ENCODE results near the gene STX5. TPM values are rescaled to one million over a fixed set of nuclear protein-coding genes. Genes with fewer than 3 reads are reported as not detected.
"Not testable (repeated sequence)": the region's sequence is repeated elsewhere in the genome, so short reads cannot be mapped to it uniquely, and the experiment has no call there.

STX5 gene
- total RNA-seq, 2 experiments from 2014 or later = 30.6 to 41.0 TPM

GRCh38 chr11:62771144-62772021, 60.5 kb downstream of the STX5 start, which contains the start of gene TAF6L:
TAF6L (plus strand) TSS chr11:62771396; CDS start chr11:62775784, 4,388 bp downstream.
- intact Hi-C loops (cut with micrococcal nuclease; ENCODE audit: unreplicated experiment) = loop anchor here (1.0 to 5.0 kb wide), 2 partner anchors 44 to 99 kb away; partner anchors contain the start of genes HNRNPUL2, LBHD1 and UQCC3
- Histone ChIP-seq H3K79me2 (ENCODE audit: insufficient read depth, low read depth, low read length) (peaks cover 24% of the 10 kb centered on the region; the same call in 1 of the 2 replicates), H3K9me2 (ENCODE audit: insufficient read depth, low read length) (no peaks in the 10 kb centered on the region), H3K4me3 (ENCODE audit: low read depth, low read length, poor library complexity, severe bottlenecking) (peak within 1 kb of the TSS; percentile 77), H3K9me3 (ENCODE audit: low read length) (no peaks in the 10 kb centered on the region), H4K20me1 (ENCODE audit: insufficient read depth, low read length) (no peaks in the 10 kb centered on the region), H3K4me2 (ENCODE audit: low read length) (peak within 1 kb of the TSS; percentile 76), H3K36me3 (ENCODE audit: insufficient read depth, low read length) (peaks cover 19% of the 10 kb centered on the region; the same call in 1 of the 2 replicates), H3K4me1 (ENCODE audit: insufficient read depth, low read length, poor library complexity, severe bottlenecking) (peaks cover 32% of the 10 kb centered on the region), H2AFZ (ENCODE audit: low read length) (peak within 1 kb of the TSS; percentile 61), H3K27ac (ENCODE audit: low read depth, low read length, poor library complexity, severe bottlenecking) (peak within 1 kb of the TSS; percentile 71)
- POLR2A ChIA-PET = interaction anchor here (0.6 to 4.2 kb wide), 13 partner anchors 10 to 150 kb away, joined by 3 to 16 read pairs (median 5); partner anchors contain the start of genes B3GAT3, C11orf98, CSKMT and HNRNPUL2
- CTCF ChIA-PET (ENCODE audit: unreplicated experiment) = no interaction called here
- DNase-seq (ENCODE audit: low spot score) = peak; percentile 94
- TSS peak; percentile 67 for BruUV-seq (replicated peaks)
- no peak for TF ChIP-seq CTCF (conservative IDR thresholded peaks at IDR 0.05; ENCODE audit: low read length)
- TF ChIP-seq EZH2phosphoT487 (IDR thresholded peaks at IDR 0.05; ENCODE audit: borderline replicate concordance, low read depth, low read length) = no peak

- peak; percentile 46 for DNase-seq (ENCODE audit: low spot score)
- peak overlapping the region; percentile 61; the same call in 1 of the 2 replicates for H2AFZ ChIP-seq (ENCODE audit: low read length)
- H3K4me2 ChIP-seq (ENCODE audit: low read length) = peak overlapping the region; percentile 76
- peaks cover 18% of the 10 kb centered on the region; the same call in 1 of the 2 replicates for H3K36me3 ChIP-seq (ENCODE audit: insufficient read depth, low read length)
- intact Hi-C loops (cut with micrococcal nuclease; ENCODE audit: unreplicated experiment) = loop anchor here (1.0 to 5.0 kb wide), 2 partner anchors 43 to 98 kb away; partner anchors contain the start of genes HNRNPUL2, LBHD1 and UQCC3
- TSS peak; percentile 91 for BruUV-seq (replicated peaks)
- peak overlapping the region; percentile 71 for H3K27ac ChIP-seq (ENCODE audit: low read depth, low read length, poor library complexity, severe bottlenecking)
- H3K4me1 ChIP-seq (ENCODE audit: insufficient read depth, low read length, poor library complexity, severe bottlenecking) = peaks cover 32% of the 10 kb centered on the region
- TF ChIP-seq CTCF (conservative IDR thresholded peaks at IDR 0.05; ENCODE audit: low read length) (no peak), EZH2phosphoT487 (IDR thresholded peaks at IDR 0.05; ENCODE audit: borderline replicate concordance, low read depth, low read length) (no peak)
- peaks cover 24% of the 10 kb centered on the region; the same call in 1 of the 2 replicates for H3K79me2 ChIP-seq (ENCODE audit: insufficient read depth, low read depth, low read length)
- no peaks in the 10 kb centered on the region for H4K20me1 ChIP-seq (ENCODE audit: insufficient read depth, low read length)
- H3K9me3 ChIP-seq (ENCODE audit: low read length) = no peaks in the 10 kb centered on the region
- ChIA-PET CTCF (ENCODE audit: unreplicated experiment) (no interaction called here), POLR2A (interaction anchor here (1.1 to 4.2 kb wide), 7 partner anchors 9 to 105 kb away, joined by 4 to 16 read pairs (median 10); partner anchors contain the start of genes C11orf98, CSKMT, HNRNPUL2 and POLR2G)
- H3K9me2 ChIP-seq (ENCODE audit: insufficient read depth, low read length) = no peaks in the 10 kb centered on the region
- peak overlapping the region; percentile 77 for H3K4me3 ChIP-seq (ENCODE audit: low read depth, low read length, poor library complexity, severe bottlenecking)
These were observed 61.1 kb downstream of the STX5 start for GRCh38 chr11:62770778-62771143.

- H4K20me1 ChIP-seq (ENCODE audit: insufficient read depth, low read length); BruUV-seq (replicated peaks); H3K9me2 ChIP-seq (ENCODE audit: insufficient read depth, low read length); H3K27ac ChIP-seq (ENCODE audit: low read depth, low read length, poor library complexity, severe bottlenecking); DNase-seq (ENCODE audit: low spot score); CTCF ChIA-PET (ENCODE audit: unreplicated experiment); H3K9me3 ChIP-seq (ENCODE audit: low read length): not testable (repeated sequence)
- Histone ChIP-seq H3K4me1 (ENCODE audit: insufficient read depth, low read length, poor library complexity, severe bottlenecking) (peaks cover 15% of the 10 kb centered on the region), H3K4me3 (ENCODE audit: low read depth, low read length, poor library complexity, severe bottlenecking) (peak overlapping the region; percentile 92), H2AFZ (ENCODE audit: low read length) (peak overlapping the region; percentile 61; the same call in 1 of the 2 replicates), H3K4me2 (ENCODE audit: low read length) (peak overlapping the region; percentile 44; the same call in 1 of the 2 replicates), H3K79me2 (ENCODE audit: insufficient read depth, low read depth, low read length) (peaks cover 17% of the 10 kb centered on the region; the same call in 1 of the 2 replicates), H3K36me3 (ENCODE audit: insufficient read depth, low read length) (peaks cover 27% of the 10 kb centered on the region)
- POLR2A ChIA-PET = interaction anchor here (0.9 to 1.7 kb wide), 4 partner anchors 9 to 66 kb away, joined by 3 to 10 read pairs (median 4); partner anchors contain the start of gene TAF6L
- intact Hi-C loops (cut with micrococcal nuclease; ENCODE audit: unreplicated experiment) = loop anchor here (1.0 to 2.0 kb wide), 2 partner anchors 70 to 115 kb away; partner anchors contain the start of gene GANAB
These were observed 71.0 kb downstream of the STX5 start for GRCh38 chr11:62760867-62761227.

All from OCI-LY7 (cell line).